Mesodermal cell (in vitro differentiated cells): Measurements from ENCODE around the gene LTC4S.
A peak's percentile ranks its signal among the peaks of the same experiment; 100 is the strongest.
"Not testable (repeated sequence)": the region's sequence is repeated elsewhere in the genome, so short reads cannot be mapped to it uniquely, and the experiment has no call there.

Experiments used
- H3K27ac ChIP-seq: 2 replicates; pipeline ENCODE4 v1.7.0; 2013; ENCODE audit warnings: mild to moderate bottlenecking, low read depth, low read length, moderate library complexity; ENCODE audit not compliant: severe bottlenecking
- H3K36me3 ChIP-seq: 2 replicates; pipeline ENCODE4 v1.7.1; 2013; ENCODE audit warnings: mild to moderate bottlenecking, low read length, moderate library complexity; ENCODE audit not compliant: control insufficient read depth, insufficient read depth
- H3K4me1 ChIP-seq: one replicate; pipeline ENCODE4 v1.7.1; 2013; ENCODE audit warnings: mild to moderate bottlenecking, low read length; ENCODE audit not compliant: insufficient read depth, control insufficient read depth, poor library complexity, severe bottlenecking
- H3K4me3 ChIP-seq: 2 replicates; pipeline ENCODE4 v1.7.0; 2013; ENCODE audit warnings: low read length, control low read depth, mild to moderate bottlenecking; ENCODE audit not compliant: insufficient read depth, poor library complexity, severe bottlenecking; ENCODE audit errors: extremely low read depth
- H3K9me3 ChIP-seq: 2 replicates; pipeline ENCODE4 v1.7.1; 2013; ENCODE audit warnings: mild to moderate bottlenecking, low read length, moderate library complexity; ENCODE audit not compliant: control insufficient read depth
- WGBS, 2 experiments: methylation state at CpG; one replicate each; pipeline ENCODE4 v1.1.5; 2013; ENCODE audit warnings: missing lambda C conversion rate in 2 of 2; ENCODE audit not compliant: insufficient coverage in 2 of 2; 5-methylcytosine and 5-hydroxymethylcytosine counted together

Gene LTC4S

GRCh38 chr5:179783128-179783527 lies 10.7 kb upstream of the LTC4S start:
- Histone ChIP-seq H3K4me1 (no peaks in the 10 kb centered on the region), H3K4me3 (no peak overlapping the region), H3K36me3 (peaks cover 45% of the 10 kb centered on the region), H3K27ac (no peak overlapping the region), H3K9me3 (no peaks in the 10 kb centered on the region)
- 95 to 98% methylated on average over 9 of the region's 9 CpGs for WGBS, 2 experiments

GRCh38 chr5:179786861-179787260 lies 6.9 kb upstream of the LTC4S start:
- 86 to 89% methylated on average over 12 of the region's 12 CpGs for WGBS, 2 experiments
- Histone ChIP-seq H3K4me3 (no peak overlapping the region), H3K36me3 (peaks cover 12% of the 10 kb centered on the region), H3K4me1 (no peaks in the 10 kb centered on the region), H3K27ac (no peak overlapping the region), H3K9me3 (no peaks in the 10 kb centered on the region)

- 89 to 99% methylated on average over 6 to 7 of the region's 7 CpGs for WGBS, 2 experiments
- Histone ChIP-seq H3K27ac (no peak overlapping the region), H3K4me3 (no peak overlapping the region), H3K36me3 (no peaks in the 10 kb centered on the region), H3K9me3 (no peaks in the 10 kb centered on the region), H3K4me1 (peaks cover 1% of the 10 kb centered on the region)
Observed at GRCh38 chr5:179788193-179788854, 5.5 kb upstream of the LTC4S start.

- H3K27ac ChIP-seq, H3K36me3 ChIP-seq, H3K9me3 ChIP-seq, H3K4me1 ChIP-seq, H3K4me3 ChIP-seq: not testable (repeated sequence)
- 97 to 98% methylated on average over 6 of the region's 9 CpGs for WGBS, 2 experiments
Observed at GRCh38 chr5:179789278-179789677, 4.5 kb upstream of the LTC4S start.

- H3K27ac ChIP-seq = no peak overlapping the region
- peaks cover 7% of the 10 kb centered on the region for H3K36me3 ChIP-seq
- H3K9me3 ChIP-seq = no peaks in the 10 kb centered on the region
- WGBS, 2 experiments = 91 to 95% methylated on average over 15 of the region's 15 CpGs
- no peak overlapping the region for H3K4me3 ChIP-seq
- H3K4me1 ChIP-seq = peaks cover 8% of the 10 kb centered on the region
Observed at GRCh38 chr5:179791881-179792611, 1.7 kb upstream of the LTC4S start.

GRCh38 chr5:179792612-179793467 lies 946 bp upstream of the LTC4S start:
- Histone ChIP-seq H3K36me3 (peaks cover 14% of the 10 kb centered on the region), H3K4me1 (peaks cover 8% of the 10 kb centered on the region), H3K9me3 (no peaks in the 10 kb centered on the region), H3K4me3 (no peak overlapping the region), H3K27ac (no peak overlapping the region)
- 93 to 94% methylated on average over 14 to 22 of the region's 24 CpGs for WGBS, 2 experiments

GRCh38 chr5:179794171-179794570 lies 385 bp downstream of the LTC4S start:
- H3K27ac ChIP-seq = no peak overlapping the region
- H3K4me1 ChIP-seq = peaks cover 8% of the 10 kb centered on the region
- peaks cover 27% of the 10 kb centered on the region for H3K36me3 ChIP-seq
- no peak overlapping the region for H3K4me3 ChIP-seq
- no peaks in the 10 kb centered on the region for H3K9me3 ChIP-seq
- WGBS, 2 experiments = 81 to 93% methylated on average over 2 to 3 of the region's 3 CpGs

GRCh38 chr5:179794575-179794974 lies 789 bp downstream of the LTC4S start:
- H3K36me3 ChIP-seq = peaks cover 31% of the 10 kb centered on the region
- H3K27ac ChIP-seq = no peak overlapping the region
- H3K4me3 ChIP-seq = no peak overlapping the region
- no peaks in the 10 kb centered on the region for H3K9me3 ChIP-seq
- H3K4me1 ChIP-seq = peaks cover 8% of the 10 kb centered on the region
- 92 to 100% methylated on average over 2 to 3 of the region's 3 CpGs for WGBS, 2 experiments

GRCh38 chr5:179795049-179795862 lies 1.5 kb downstream of the LTC4S start:
- no peaks in the 10 kb centered on the region for H3K9me3 ChIP-seq
- H3K27ac ChIP-seq = no peak overlapping the region
- peaks cover 8% of the 10 kb centered on the region for H3K4me1 ChIP-seq
- WGBS, 2 experiments = 6 to 8% methylated on average over 41 to 49 of the region's 53 CpGs
- H3K4me3 ChIP-seq = peak overlapping the region; percentile 47
- H3K36me3 ChIP-seq = peaks cover 38% of the 10 kb centered on the region
